Endodermal cell (in vitro differentiated cells): Measurements from ENCODE around the gene YRDC. TPM values are rescaled to one million over a fixed set of nuclear protein-coding genes. Genes with fewer than 3 reads are reported as not detected.

ENCODE experiments used
- DNase-seq: peaks from one replicate; pipeline ENCODE4 v3.0.0-alpha.2; 2017
- H3K27ac ChIP-seq: 2 replicates; pipeline ENCODE4 v1.5.1; 2013; ENCODE audit warnings: mild to moderate bottlenecking, low read depth, low read length, moderate library complexity
- H3K27me3 ChIP-seq: 2 replicates; pipeline ENCODE4 v1.6.1; 2013; ENCODE audit warnings: mild to moderate bottlenecking, low read length, moderate library complexity; ENCODE audit not compliant: insufficient read depth, control insufficient read depth, poor library complexity, severe bottlenecking
- H3K36me3 ChIP-seq: 2 replicates; pipeline ENCODE4 v1.7.0; 2013; ENCODE audit warnings: mild to moderate bottlenecking, low read length, moderate library complexity; ENCODE audit not compliant: control insufficient read depth, insufficient read depth
- H3K4me1 ChIP-seq: one replicate; pipeline ENCODE4 v1.7.0; 2013; ENCODE audit warnings: low read length; ENCODE audit not compliant: control insufficient read depth, insufficient read depth
- H3K4me3 ChIP-seq: 2 replicates; pipeline ENCODE4 v1.5.1; 2013; ENCODE audit warnings: mild to moderate bottlenecking, low read length, moderate library complexity
- H3K9ac ChIP-seq: 2 replicates; pipeline ENCODE4 v1.6.1; 2013; ENCODE audit warnings: mild to moderate bottlenecking, low read length, moderate library complexity; ENCODE audit not compliant: poor library complexity, severe bottlenecking; ENCODE audit errors: extremely low read depth
- H3K9me3 ChIP-seq: 2 replicates; pipeline ENCODE4 v1.6.1; 2013; ENCODE audit warnings: mild to moderate bottlenecking, low read length, moderate library complexity; ENCODE audit not compliant: control insufficient read depth
- H3K27ac Mint-ChIP-seq: 2 replicates; pipeline ENCODE4 v1.8.0; 2020; ENCODE audit warnings: mixed read lengths
- H3K27me3 Mint-ChIP-seq: 2 replicates; pipeline ENCODE4 v1.8.0; 2021; ENCODE audit warnings: mild to moderate bottlenecking, mixed read lengths; ENCODE audit not compliant: insufficient read depth
- H3K36me3 Mint-ChIP-seq: 2 replicates; pipeline ENCODE4 v1.8.0; 2020; ENCODE audit warnings: low read depth, mixed read lengths
- H3K4me1 Mint-ChIP-seq: 2 replicates; pipeline ENCODE4 v1.8.0; 2020; ENCODE audit warnings: mixed read lengths
- H3K4me3 Mint-ChIP-seq: 2 replicates; pipeline ENCODE4 v1.8.0; 2020; ENCODE audit warnings: mild to moderate bottlenecking, moderate library complexity, mixed read lengths
- H3K9me3 Mint-ChIP-seq: 2 replicates; pipeline ENCODE4 v1.8.0; 2020; ENCODE audit warnings: mild to moderate bottlenecking, mixed read lengths
- CTCF ChIP-seq: fragments of 200-600 bp; sonication (generic); conservative IDR thresholded peaks from 2 replicates; pipeline ENCODE4 v1.5.0; 2021; ENCODE audit warnings: antibody characterized with exemption, mild to moderate bottlenecking
- WGBS, 2 experiments: methylation state at CpG; one replicate each; pipeline versions ENCODE4 v1.1.5 to v1.1.7; 2013; ENCODE audit warnings: missing lambda C conversion rate in 2 of 2, mixed read lengths in 1 of 2; ENCODE audit not compliant: insufficient coverage in 1 of 2, insufficient read length in 1 of 2; 5-methylcytosine and 5-hydroxymethylcytosine counted together
- total RNA-seq, 2 donors: library from RNA; stranded (reverse); fragmentation: NEBNext Ultra II Directional in 1 of 2; extraction: Animal tissue kit (Norgen Biotek cat#: 25700) in 1 of 2; gene quantifications; 2 replicates in 1 of 2; 3 replicates in 1 of 2; pipeline ENCODE4 v1.2.1, GENCODE V29; 2021

YRDC gene
- total RNA-seq, 2 donors from 2014 or later: 21.0 to 21.1 TPM

GRCh38 chr1:37840711-37841110 lies 32.7 kb upstream of the YRDC start:
- Histone ChIP-seq H3K9me3 (no peaks in the 10 kb centered on the region), H3K9ac (no peak overlapping the region), H3K27me3 (no peaks in the 10 kb centered on the region), H3K36me3 (peaks cover 27% of the 10 kb centered on the region), H3K27ac (no peak overlapping the region), H3K4me1 (peaks cover 8% of the 10 kb centered on the region), H3K4me3 (no peak overlapping the region)
- no peak overlapping the region for H3K27ac Mint-ChIP-seq
- no peaks in the 10 kb centered on the region for H3K27me3 Mint-ChIP-seq
- H3K4me1 Mint-ChIP-seq: peaks cover 22% of the 10 kb centered on the region
- no peak for TF ChIP-seq CTCF
- WGBS, 2 experiments: 96% methylated on average over 1 of the region's 1 CpG; no CpG with 5 or more reads in 1 of the 2 experiments
- no peak overlapping the region for H3K4me3 Mint-ChIP-seq
- H3K9me3 Mint-ChIP-seq: no peaks in the 10 kb centered on the region
- H3K36me3 Mint-ChIP-seq: peaks cover 43% of the 10 kb centered on the region
- no peak for DNase-seq

- 92 to 93% methylated on average over 10 of the region's 10 CpGs for WGBS, 2 experiments
- no peak overlapping the region for H3K27ac ChIP-seq
- H3K4me1 ChIP-seq: peaks cover 8% of the 10 kb centered on the region
- Mint-ChIP-seq H3K36me3 (peaks cover 46% of the 10 kb centered on the region), H3K27ac (no peak overlapping the region), H3K4me3 (no peak overlapping the region), H3K4me1 (peaks cover 16% of the 10 kb centered on the region), H3K27me3 (no peaks in the 10 kb centered on the region), H3K9me3 (no peaks in the 10 kb centered on the region)
- no peak for DNase-seq
- no peaks in the 10 kb centered on the region for H3K9me3 ChIP-seq
- no peak overlapping the region for H3K9ac ChIP-seq
- H3K27me3 ChIP-seq: no peaks in the 10 kb centered on the region
- H3K4me3 ChIP-seq: no peak overlapping the region
- H3K36me3 ChIP-seq: peaks cover 37% of the 10 kb centered on the region
- no peak for TF ChIP-seq CTCF
These were observed 31.7 kb upstream of the YRDC start for GRCh38 chr1:37839676-37840075.

- H3K9me3 Mint-ChIP-seq: no peaks in the 10 kb centered on the region
- peaks cover 57% of the 10 kb centered on the region for H3K36me3 ChIP-seq
- 59 to 67% methylated on average over 3 of the region's 3 CpGs for WGBS, 2 experiments
These were observed 28.8 kb upstream of the YRDC start for GRCh38 chr1:37836788-37837187.

More at GRCh38 chr1:37836788-37837187, 28.8 kb upstream of the YRDC start:
- no peak overlapping the region for H3K4me3 ChIP-seq
- peaks cover 66% of the 10 kb centered on the region for H3K36me3 Mint-ChIP-seq
- H3K27me3 Mint-ChIP-seq: no peaks in the 10 kb centered on the region
- TF ChIP-seq CTCF: no peak
- no peak overlapping the region for H3K27ac Mint-ChIP-seq
- no peak for DNase-seq
- no peak overlapping the region for H3K4me3 Mint-ChIP-seq
- H3K27me3 ChIP-seq: no peaks in the 10 kb centered on the region
- H3K4me1 ChIP-seq: no peaks in the 10 kb centered on the region
- no peak overlapping the region for H3K9ac ChIP-seq
- no peaks in the 10 kb centered on the region for H3K4me1 Mint-ChIP-seq
- H3K9me3 ChIP-seq: no peaks in the 10 kb centered on the region
- no peak overlapping the region for H3K27ac ChIP-seq
